Stimulated activated CD8-positive, alpha-beta memory T cell treated with anti-CD3 and anti-CD28 coated beads, Interleukin-4, amount 100 ng/mL, for 48 hours (primary cell): ENCODE results near the gene PGS1.

ENCODE experiments used
- DNase-seq: peaks from one replicate; pipeline ENCODE4 v3.0.0-alpha.2; 2020

PGS1 gene

GRCh38 chr17:78390241-78391050 lies 12.0 kb downstream of the PGS1 start:
- no peak for DNase-seq

- DNase-seq: no peak
Measured at GRCh38 chr17:78391051-78391431, 12.6 kb downstream of the PGS1 start.

- no peak for DNase-seq
Measured at GRCh38 chr17:78391843-78392242, 13.4 kb downstream of the PGS1 start.

GRCh38 chr17:78392295-78392694 lies 13.8 kb downstream of the PGS1 start:
- DNase-seq: no peak

GRCh38 chr17:78393575-78393974 lies 15.1 kb downstream of the PGS1 start:
- no peak for DNase-seq

- DNase-seq: no peak
Measured at GRCh38 chr17:78394209-78394608, 15.8 kb downstream of the PGS1 start.

GRCh38 chr17:78395155-78395554 lies 16.7 kb downstream of the PGS1 start:
- DNase-seq: no peak

- DNase-seq: no peak
Measured at GRCh38 chr17:78396441-78397337, 18.2 kb downstream of the PGS1 start.

- DNase-seq: no peak
Measured at GRCh38 chr17:78397681-78398101, 19.2 kb downstream of the PGS1 start.

GRCh38 chr17:78398390-78398789 lies 19.9 kb downstream of the PGS1 start:
- DNase-seq: no peak

GRCh38 chr17:78399028-78399692 lies 20.7 kb downstream of the PGS1 start:
- DNase-seq: no peak

GRCh38 chr17:78399693-78400144 lies 21.3 kb downstream of the PGS1 start:
- no peak for DNase-seq

GRCh38 chr17:78400581-78401240 lies 22.3 kb downstream of the PGS1 start:
- no peak for DNase-seq

GRCh38 chr17:78401246-78401645 lies 22.8 kb downstream of the PGS1 start:
- DNase-seq: no peak

GRCh38 chr17:78401891-78402290 lies 23.4 kb downstream of the PGS1 start:
- DNase-seq: no peak

- no peak for DNase-seq
Measured at GRCh38 chr17:78403822-78404221, 25.4 kb downstream of the PGS1 start.

GRCh38 chr17:78406396-78406795 lies 27.9 kb downstream of the PGS1 start:
- no peak for DNase-seq

GRCh38 chr17:78406920-78407319 lies 28.5 kb downstream of the PGS1 start:
- DNase-seq: no peak

- DNase-seq: no peak
Measured at GRCh38 chr17:78407387-78408000, 29.0 kb downstream of the PGS1 start.

- no peak for DNase-seq
Measured at GRCh38 chr17:78408476-78409050, 30.1 kb downstream of the PGS1 start.

- DNase-seq: no peak
Measured at GRCh38 chr17:78409191-78409928, 30.9 kb downstream of the PGS1 start.
